Activated T-cell treated with anti-CD3 and anti-CD28 coated beads, Interleukin-2, amount 50 U/mL, for 4 hours (primary cell): ENCODE measurements around the gene APOL3. TPM values are rescaled to one million over a fixed set of nuclear protein-coding genes. Genes with fewer than 3 reads are reported as not detected.
A peak's percentile ranks its signal among the peaks of the same experiment; 100 is the strongest.
"Not testable (repeated sequence)": the region's sequence is repeated elsewhere in the genome, so short reads cannot be mapped to it uniquely, and the experiment has no call there.

Experiments
- ATAC-seq, 2 donors: fragments of 200-7000 bp; cut with Tn5 transposase; one replicate each; pipeline ENCODE4 v1.10.0; 2021
- DNase-seq: peaks from one replicate; pipeline ENCODE4 v3.0.0-alpha.2; 2020
- H3K27me3 Mint-ChIP-seq: one replicate; pipeline ENCODE4 v1.8.0; 2021; ENCODE audit warnings: low read depth, mixed read lengths
- H3K36me3 Mint-ChIP-seq: one replicate; pipeline ENCODE4 v1.8.0; 2022; ENCODE audit warnings: mixed read lengths; ENCODE audit not compliant: insufficient read depth
- H3K4me1 Mint-ChIP-seq: one replicate; pipeline ENCODE4 v1.8.0; 2021; ENCODE audit warnings: low read depth, mixed read lengths
- H3K4me3 Mint-ChIP-seq: one replicate; pipeline ENCODE4 v1.8.0; 2021; ENCODE audit warnings: mild to moderate bottlenecking, moderate library complexity, mixed read lengths
- H3K9me3 Mint-ChIP-seq: one replicate; pipeline ENCODE4 v1.8.0; 2021; ENCODE audit warnings: mixed read lengths
- total RNA-seq, 3 donors: library from RNA; stranded (reverse); gene quantifications; one replicate each; pipeline ENCODE4 v1.2.1, GENCODE V29; 2021

Gene APOL3
- total RNA-seq, 3 donors from 2014 or later, result 14.4 to 17.7 (median 15.5) TPM

- H3K4me1 Mint-ChIP-seq, result peaks cover 95% of the 10 kb centered on the region
- H3K4me3 Mint-ChIP-seq, result peak overlapping the region; percentile 89
- no peaks in the 10 kb centered on the region for H3K9me3 Mint-ChIP-seq
- peak; percentile 53 to 57 for ATAC-seq
- peak; percentile 75 for DNase-seq
- peaks cover 10% of the 10 kb centered on the region for H3K36me3 Mint-ChIP-seq
- no peaks in the 10 kb centered on the region for H3K27me3 Mint-ChIP-seq
Observed at GRCh38 chr22:36156515-36157419, 3.8 kb downstream of the APOL3 start.

GRCh38 chr22:36156119-36156514 is 4.4 kb downstream of the APOL3 start:
- Mint-ChIP-seq H3K4me1 (peaks cover 95% of the 10 kb centered on the region), H3K27me3 (no peaks in the 10 kb centered on the region), H3K4me3 (peak overlapping the region; percentile 89), H3K9me3 (no peaks in the 10 kb centered on the region), H3K36me3 (peaks cover 12% of the 10 kb centered on the region)
- no peak for ATAC-seq
- DNase-seq, result no peak

GRCh38 chr22:36155702-36156101 is 4.9 kb downstream of the APOL3 start:
- H3K9me3 Mint-ChIP-seq, result no peaks in the 10 kb centered on the region
- H3K4me3 Mint-ChIP-seq, result peak overlapping the region; percentile 89
- DNase-seq (no peak), ATAC-seq (no peak)
- peaks cover 95% of the 10 kb centered on the region for H3K4me1 Mint-ChIP-seq
- H3K27me3 Mint-ChIP-seq, result no peaks in the 10 kb centered on the region
- peaks cover 12% of the 10 kb centered on the region for H3K36me3 Mint-ChIP-seq

- Mint-ChIP-seq H3K36me3 (peaks cover 16% of the 10 kb centered on the region), H3K4me3 (peak overlapping the region; percentile 47), H3K4me1 (peaks cover 91% of the 10 kb centered on the region), H3K27me3 (no peaks in the 10 kb centered on the region), H3K9me3 (no peaks in the 10 kb centered on the region)
- DNase-seq (no peak), ATAC-seq (no peak)
Observed at GRCh38 chr22:36154423-36154945, 6.1 kb downstream of the APOL3 start.

GRCh38 chr22:36153501-36154422 is 6.8 kb downstream of the APOL3 start:
- no peaks in the 10 kb centered on the region for H3K9me3 Mint-ChIP-seq
- ATAC-seq (no peak), DNase-seq (no peak)
- peaks cover 88% of the 10 kb centered on the region for H3K4me1 Mint-ChIP-seq
- H3K36me3 Mint-ChIP-seq, result peaks cover 22% of the 10 kb centered on the region
- no peaks in the 10 kb centered on the region for H3K27me3 Mint-ChIP-seq
- H3K4me3 Mint-ChIP-seq, result peak overlapping the region; percentile 35

- not testable (repeated sequence) for H3K9me3 Mint-ChIP-seq, ATAC-seq, H3K27me3 Mint-ChIP-seq, DNase-seq, H3K4me3 Mint-ChIP-seq
- H3K4me1 Mint-ChIP-seq, result peaks cover 82% of the 10 kb centered on the region
- peaks cover 29% of the 10 kb centered on the region for H3K36me3 Mint-ChIP-seq
Observed at GRCh38 chr22:36152821-36153220, 7.7 kb downstream of the APOL3 start.

- no peaks in the 10 kb centered on the region for H3K27me3 Mint-ChIP-seq
- peaks cover 30% of the 10 kb centered on the region for H3K36me3 Mint-ChIP-seq
- H3K4me3 Mint-ChIP-seq, result no peak overlapping the region
- peaks cover 75% of the 10 kb centered on the region for H3K4me1 Mint-ChIP-seq
- no peak for DNase-seq
- ATAC-seq, result no peak
- H3K9me3 Mint-ChIP-seq, result no peaks in the 10 kb centered on the region
Observed at GRCh38 chr22:36152088-36152487, 8.5 kb downstream of the APOL3 start.

- Mint-ChIP-seq H3K27me3 (no peaks in the 10 kb centered on the region), H3K4me1 (peaks cover 65% of the 10 kb centered on the region), H3K9me3 (no peaks in the 10 kb centered on the region), H3K4me3 (no peak overlapping the region), H3K36me3 (peaks cover 32% of the 10 kb centered on the region)
- no peak for DNase-seq
- no peak for ATAC-seq
Observed at GRCh38 chr22:36151006-36151595, 9.5 kb downstream of the APOL3 start.

- DNase-seq (no peak), ATAC-seq (no peak)
- H3K36me3 Mint-ChIP-seq, result peaks cover 35% of the 10 kb centered on the region
- no peaks in the 10 kb centered on the region for H3K9me3 Mint-ChIP-seq
- no peak overlapping the region for H3K4me3 Mint-ChIP-seq
- H3K4me1 Mint-ChIP-seq, result peaks cover 55% of the 10 kb centered on the region
- H3K27me3 Mint-ChIP-seq, result no peaks in the 10 kb centered on the region
Observed at GRCh38 chr22:36149441-36149840, 11.1 kb downstream of the APOL3 start.

GRCh38 chr22:36148411-36148810 is 12.1 kb downstream of the APOL3 start:
- DNase-seq, result no peak
- ATAC-seq, result no peak
- Mint-ChIP-seq H3K27me3 (no peaks in the 10 kb centered on the region), H3K4me3 (no peak overlapping the region), H3K36me3 (peaks cover 35% of the 10 kb centered on the region), H3K4me1 (peaks cover 47% of the 10 kb centered on the region), H3K9me3 (no peaks in the 10 kb centered on the region)

GRCh38 chr22:36147196-36147791 is 13.3 kb downstream of the APOL3 start:
- Mint-ChIP-seq H3K4me3 (no peak overlapping the region), H3K36me3 (peaks cover 36% of the 10 kb centered on the region), H3K9me3 (no peaks in the 10 kb centered on the region), H3K27me3 (no peaks in the 10 kb centered on the region), H3K4me1 (peaks cover 41% of the 10 kb centered on the region)
- DNase-seq, result no peak
- no peak for ATAC-seq

GRCh38 chr22:36145881-36146280 is 14.7 kb downstream of the APOL3 start:
- Mint-ChIP-seq H3K27me3 (no peaks in the 10 kb centered on the region), H3K9me3 (no peaks in the 10 kb centered on the region), H3K4me3 (no peak overlapping the region), H3K4me1 (peaks cover 27% of the 10 kb centered on the region), H3K36me3 (peaks cover 33% of the 10 kb centered on the region)
- DNase-seq, result no peak
- no peak for ATAC-seq

- ATAC-seq (peak in 1 of 2 donors; percentile 69), DNase-seq (no peak)
- no peaks in the 10 kb centered on the region for H3K9me3 Mint-ChIP-seq
- peaks cover 39% of the 10 kb centered on the region for H3K36me3 Mint-ChIP-seq
- no peak overlapping the region for H3K4me3 Mint-ChIP-seq
- peaks cover 21% of the 10 kb centered on the region for H3K4me1 Mint-ChIP-seq
- no peaks in the 10 kb centered on the region for H3K27me3 Mint-ChIP-seq
Observed at GRCh38 chr22:36144886-36145541, 15.5 kb downstream of the APOL3 start.
